Astrocyte (in vitro differentiated cells and primary cell): Measurements from ENCODE around the gene ZNF554. TPM values are rescaled to one million over a fixed set of nuclear protein-coding genes. Genes with fewer than 3 reads are reported as not detected.

Experiments
- DNase-seq: peaks from one replicate; pipeline ENCODE4 v3.0.0-alpha.2; 2010; ENCODE audit warnings: low read depth
- FAIRE-seq: peaks from 2 replicates; lab custom pipeline; 2011; peaks lifted over from hg19 to GRCh38; lab: Jason Lieb, UNC
- H2AFZ ChIP-seq: 2 replicates; pipeline ENCODE4 v1.6.0; 2012; ENCODE audit warnings: low read depth, low read length, inconsistent platforms
- H3K27ac ChIP-seq: 2 replicates; pipeline ENCODE4 v1.5.1; 2011; ENCODE audit warnings: low read depth, low read length, inconsistent platforms
- H3K27me3 ChIP-seq: 2 replicates; pipeline ENCODE4 v1.6.0; 2011; ENCODE audit warnings: low read length, inconsistent platforms; ENCODE audit not compliant: insufficient read depth
- H3K36me3 ChIP-seq: 2 replicates; pipeline ENCODE4 v1.5.1; 2011; ENCODE audit warnings: low read length, inconsistent platforms; ENCODE audit not compliant: insufficient read depth
- H3K4me1 ChIP-seq: 2 replicates; pipeline ENCODE4 v1.5.1; 2011; ENCODE audit warnings: low read length, inconsistent platforms; ENCODE audit not compliant: insufficient read depth
- H3K4me2 ChIP-seq: 2 replicates; pipeline ENCODE4 v1.6.0; 2012; ENCODE audit warnings: low read length, inconsistent platforms
- H3K4me3 ChIP-seq: 2 replicates; pipeline ENCODE4 v1.5.1; 2011; ENCODE audit warnings: low read depth, mild to moderate bottlenecking, low read length, inconsistent platforms; ENCODE audit not compliant: insufficient read depth
- H3K79me2 ChIP-seq: 2 replicates; pipeline ENCODE4 v1.6.0; 2012; ENCODE audit warnings: mild to moderate bottlenecking, low read length, inconsistent platforms; ENCODE audit not compliant: insufficient read depth
- H3K9ac ChIP-seq: 2 replicates; pipeline ENCODE4 v1.6.0; 2012; ENCODE audit warnings: mild to moderate bottlenecking, low read length, inconsistent platforms
- H3K9me3 ChIP-seq: 2 replicates; pipeline ENCODE4 v1.5.1; 2012; ENCODE audit warnings: low read depth, mild to moderate bottlenecking, low read length, inconsistent platforms; ENCODE audit not compliant: insufficient read depth
- H4K20me1 ChIP-seq: 2 replicates; pipeline ENCODE4 v1.6.0; 2012; ENCODE audit warnings: low read length, inconsistent platforms; ENCODE audit not compliant: insufficient read depth
- H3K27ac Mint-ChIP-seq: one replicate; pipeline ENCODE4 v1.8.0; 2021; ENCODE audit warnings: mild to moderate bottlenecking, mixed read lengths; ENCODE audit not compliant: unreplicated experiment
- H3K27me3 Mint-ChIP-seq: one replicate; pipeline ENCODE4 v1.8.0; 2021; ENCODE audit warnings: low read depth, mixed read lengths; ENCODE audit not compliant: unreplicated experiment
- H3K36me3 Mint-ChIP-seq: one replicate; pipeline ENCODE4 v1.8.0; 2021; ENCODE audit warnings: low read depth, mixed read lengths; ENCODE audit not compliant: unreplicated experiment
- H3K4me1 Mint-ChIP-seq: one replicate; pipeline ENCODE4 v1.8.0; 2021; ENCODE audit warnings: low read depth, mixed read lengths; ENCODE audit not compliant: unreplicated experiment
- H3K4me3 Mint-ChIP-seq: one replicate; pipeline ENCODE4 v1.8.0; 2021; ENCODE audit warnings: mild to moderate bottlenecking, moderate library complexity, mixed read lengths; ENCODE audit not compliant: unreplicated experiment
- H3K9me3 Mint-ChIP-seq: one replicate; pipeline ENCODE4 v1.8.0; 2021; ENCODE audit warnings: mild to moderate bottlenecking, mixed read lengths; ENCODE audit not compliant: unreplicated experiment
- CTCF ChIP-seq: IDR thresholded peaks from 2 replicates; pipeline ENCODE4 v1.5.1; 2011; ENCODE audit warnings: low read depth, mild to moderate bottlenecking, inconsistent platforms, low read length, moderate library complexity; ENCODE audit not compliant: insufficient read depth
- EZH2 ChIP-seq: IDR thresholded peaks from 2 replicates; pipeline ENCODE4 v1.6.1; 2012; ENCODE audit warnings: mild to moderate bottlenecking, low read length, inconsistent platforms; ENCODE audit not compliant: insufficient read depth
- total RNA-seq: library from RNA; stranded (reverse); gene quantifications from 2 replicates; pipeline ENCODE4 v1.2.1, GENCODE V29; 2021

The ZNF554 gene
- total RNA-seq, 1 donor from 2014 or later = 3.1 TPM

GRCh38 chr19:2796659-2797266, 22.9 kb upstream of the ZNF554 start:
- Histone ChIP-seq H3K4me2 (no peak overlapping the region), H3K79me2 (peaks cover 7% of the 10 kb centered on the region), H3K4me1 (no peaks in the 10 kb centered on the region), H3K9ac (no peak overlapping the region), H3K27me3 (no peaks in the 10 kb centered on the region), H3K4me3 (no peak overlapping the region), H2AFZ (no peak overlapping the region), H3K36me3 (peaks cover 13% of the 10 kb centered on the region), H3K9me3 (no peaks in the 10 kb centered on the region), H4K20me1 (peaks cover 3% of the 10 kb centered on the region), H3K27ac (no peak overlapping the region)
- no peaks in the 10 kb centered on the region for H3K9me3 Mint-ChIP-seq
- H3K27me3 Mint-ChIP-seq = no peaks in the 10 kb centered on the region
- FAIRE-seq = no peak
- H3K4me1 Mint-ChIP-seq = no peaks in the 10 kb centered on the region
- no peak overlapping the region for H3K4me3 Mint-ChIP-seq
- no peak for TF ChIP-seq EZH2
- TF ChIP-seq CTCF = no peak
- DNase-seq = no peak
- H3K36me3 Mint-ChIP-seq = peaks cover 8% of the 10 kb centered on the region
- H3K27ac Mint-ChIP-seq = no peak overlapping the region

- FAIRE-seq = no peak
- Mint-ChIP-seq H3K36me3 (peaks cover 8% of the 10 kb centered on the region), H3K27me3 (no peaks in the 10 kb centered on the region), H3K4me3 (no peak overlapping the region), H3K9me3 (no peaks in the 10 kb centered on the region), H3K4me1 (no peaks in the 10 kb centered on the region), H3K27ac (no peak overlapping the region)
- H3K4me2 ChIP-seq = no peak overlapping the region
- peaks cover 7% of the 10 kb centered on the region for H3K79me2 ChIP-seq
- H2AFZ ChIP-seq = no peak overlapping the region
- H3K4me1 ChIP-seq = no peaks in the 10 kb centered on the region
- peaks cover 3% of the 10 kb centered on the region for H4K20me1 ChIP-seq
- no peak for TF ChIP-seq CTCF
- TF ChIP-seq EZH2 = no peak
- no peaks in the 10 kb centered on the region for H3K27me3 ChIP-seq
- DNase-seq = no peak
- H3K4me3 ChIP-seq = no peak overlapping the region
- no peak overlapping the region for H3K9ac ChIP-seq
- peaks cover 13% of the 10 kb centered on the region for H3K36me3 ChIP-seq
- no peaks in the 10 kb centered on the region for H3K9me3 ChIP-seq
- H3K27ac ChIP-seq = no peak overlapping the region
Observed at GRCh38 chr19:2797280-2797679, 22.4 kb upstream of the ZNF554 start.

DNA sequence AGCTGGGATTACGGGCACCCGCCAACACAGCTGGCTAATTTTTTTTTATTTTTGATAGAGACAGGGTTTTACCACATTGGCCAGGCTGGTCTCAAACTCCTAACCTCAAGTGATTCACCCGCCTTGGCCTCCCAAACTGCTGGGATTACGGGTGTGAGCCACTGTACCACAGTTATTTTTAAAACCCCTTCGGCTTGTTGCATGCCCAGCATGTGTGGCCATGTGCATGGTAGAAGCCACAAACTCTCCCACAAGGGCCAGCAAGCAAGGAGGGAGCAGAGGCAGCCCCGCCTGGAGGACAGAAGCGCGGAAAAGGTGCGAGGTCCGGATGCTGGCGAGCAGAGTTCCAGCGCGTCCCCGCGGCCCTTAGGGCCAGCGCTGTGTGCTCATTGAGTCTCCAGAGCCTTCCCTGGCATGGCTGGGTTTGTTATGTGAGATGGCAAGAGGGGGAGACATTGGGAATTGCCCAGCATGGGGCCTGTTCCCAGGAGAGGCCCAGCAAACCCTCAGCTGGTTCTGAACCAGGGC, 21.4 kb upstream of the ZNF554 start:
- no peak for DNase-seq
- Histone ChIP-seq H3K4me2 (no peak overlapping the region), H3K4me1 (no peaks in the 10 kb centered on the region), H3K9me3 (no peaks in the 10 kb centered on the region), H3K27ac (no peak overlapping the region), H3K27me3 (no peaks in the 10 kb centered on the region), H3K4me3 (no peak overlapping the region), H3K9ac (no peak overlapping the region), H3K36me3 (peaks cover 13% of the 10 kb centered on the region), H3K79me2 (peaks cover 4% of the 10 kb centered on the region), H2AFZ (no peak overlapping the region), H4K20me1 (peaks cover 3% of the 10 kb centered on the region)
- Mint-ChIP-seq H3K9me3 (no peaks in the 10 kb centered on the region), H3K36me3 (peaks cover 12% of the 10 kb centered on the region), H3K4me3 (no peak overlapping the region), H3K4me1 (no peaks in the 10 kb centered on the region), H3K27me3 (no peaks in the 10 kb centered on the region), H3K27ac (no peak overlapping the region)
- no peak for TF ChIP-seq EZH2
- no peak for TF ChIP-seq CTCF
- no peak for FAIRE-seq
